Measurements from ENCODE around the gene SERAC1.

DNA sequence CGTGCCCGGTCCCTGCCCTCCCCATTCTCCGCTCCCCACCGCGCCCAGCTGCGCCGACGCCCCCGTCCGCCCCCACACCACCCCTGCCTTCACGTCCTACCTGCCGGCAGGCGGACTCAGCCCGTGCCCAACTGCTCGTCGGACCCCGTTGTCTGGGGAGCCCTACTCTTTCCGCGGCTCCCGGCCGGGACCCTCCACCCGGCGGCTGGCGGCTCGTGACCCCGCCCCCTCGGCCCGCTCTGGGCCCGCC, at the start of gene SERAC1:
- TF ChIP-seq, protein P1, sequence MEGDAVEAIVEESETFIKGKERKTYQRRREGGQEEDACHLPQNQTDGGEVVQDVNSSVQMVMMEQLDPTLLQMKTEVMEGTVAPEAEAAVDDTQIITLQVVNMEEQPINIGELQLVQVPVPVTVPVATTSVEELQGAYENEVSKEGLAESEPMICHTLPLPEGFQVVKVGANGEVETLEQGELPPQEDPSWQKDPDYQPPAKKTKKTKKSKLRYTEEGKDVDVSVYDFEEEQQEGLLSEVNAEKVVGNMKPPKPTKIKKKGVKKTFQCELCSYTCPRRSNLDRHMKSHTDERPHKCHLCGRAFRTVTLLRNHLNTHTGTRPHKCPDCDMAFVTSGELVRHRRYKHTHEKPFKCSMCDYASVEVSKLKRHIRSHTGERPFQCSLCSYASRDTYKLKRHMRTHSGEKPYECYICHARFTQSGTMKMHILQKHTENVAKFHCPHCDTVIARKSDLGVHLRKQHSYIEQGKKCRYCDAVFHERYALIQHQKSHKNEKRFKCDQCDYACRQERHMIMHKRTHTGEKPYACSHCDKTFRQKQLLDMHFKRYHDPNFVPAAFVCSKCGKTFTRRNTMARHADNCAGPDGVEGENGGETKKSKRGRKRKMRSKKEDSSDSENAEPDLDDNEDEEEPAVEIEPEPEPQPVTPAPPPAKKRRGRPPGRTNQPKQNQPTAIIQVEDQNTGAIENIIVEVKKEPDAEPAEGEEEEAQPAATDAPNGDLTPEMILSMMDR (conservative IDR thresholded peaks at IDR 0.05) = no peak
- no peak for TF ChIP-seq ZFX (IDR thresholded peaks at IDR 0.05)
